Hematopoietic multipotent progenitor cell treated with erythropoietin and hydrocortisone succinate and interleukin-3 and kit ligand, for 15 days (in vitro differentiated cells): ENCODE results near the gene SHB.

Experiments
- DNase-seq: peaks from one replicate; pipeline ENCODE4 v3.0.0-alpha.2; 2015; ENCODE audit warnings: low spot score

SHB gene

GRCh38 chr9:38088006-38088925 is 19.2 kb upstream of the SHB start:
- DNase-seq = peak; percentile 71

GRCh38 chr9:38086496-38086895 is 17.5 kb upstream of the SHB start:
- no peak for DNase-seq

GRCh38 chr9:38085308-38085707 is 16.3 kb upstream of the SHB start:
- no peak for DNase-seq

- no peak for DNase-seq
Measured at GRCh38 chr9:38084556-38084880, 15.5 kb upstream of the SHB start.

- DNase-seq = no peak
Measured at GRCh38 chr9:38083858-38084555, 15.0 kb upstream of the SHB start.

GRCh38 chr9:38082446-38083287 is 13.6 kb upstream of the SHB start:
- DNase-seq = no peak

GRCh38 chr9:38081356-38082108 is 12.5 kb upstream of the SHB start:
- no peak for DNase-seq

GRCh38 chr9:38079461-38080031 is 10.5 kb upstream of the SHB start:
- DNase-seq = no peak

GRCh38 chr9:38075272-38075671 is 6.2 kb upstream of the SHB start:
- DNase-seq = no peak

- no peak for DNase-seq
Measured at GRCh38 chr9:38074441-38074961, 5.5 kb upstream of the SHB start.

- no peak for DNase-seq
Measured at GRCh38 chr9:38073882-38074281, 4.9 kb upstream of the SHB start.

- DNase-seq = no peak
Measured at GRCh38 chr9:38071470-38072134, 2.6 kb upstream of the SHB start.

GRCh38 chr9:38067859-38068681 is 957 bp downstream of the SHB start:
- DNase-seq = no peak

- DNase-seq = no peak
Measured at GRCh38 chr9:38066914-38067858, 1.8 kb downstream of the SHB start.

- no peak for DNase-seq
Measured at GRCh38 chr9:38066197-38066913, 2.7 kb downstream of the SHB start.

GRCh38 chr9:38065369-38066075 is 3.5 kb downstream of the SHB start:
- DNase-seq = no peak

- no peak for DNase-seq
Measured at GRCh38 chr9:38064842-38065368, 4.1 kb downstream of the SHB start.
